H9 (cell line): ENCODE results near the gene USP27X. TPM values are rescaled to one million over a fixed set of nuclear protein-coding genes. Genes with fewer than 3 reads are reported as not detected.

Source experiments
- DNase-seq: peaks from one replicate; pipeline ENCODE4 v3.0.0-alpha.2; 2017
- H2AFZ ChIP-seq: one replicate; pipeline ENCODE4 v1.6.1; 2013; ENCODE audit warnings: mild to moderate bottlenecking, low read length, control low read depth, moderate library complexity
- H2AK5ac ChIP-seq: 2 replicates; pipeline ENCODE4 v1.6.1; 2013; ENCODE audit warnings: low read length, control low read depth, mixed read lengths; ENCODE audit not compliant: insufficient read length
- H2BK120ac ChIP-seq: one replicate; pipeline ENCODE4 v1.6.1; 2013; ENCODE audit warnings: low read depth, mild to moderate bottlenecking, low read length, control low read depth, inconsistent platforms; ENCODE audit not compliant: poor library complexity, severe bottlenecking
- H2BK12ac ChIP-seq: 2 replicates; pipeline ENCODE4 v1.6.1; 2013; ENCODE audit warnings: low read length, control low read depth, mixed read lengths, low read depth; ENCODE audit not compliant: insufficient read length
- H2BK15ac ChIP-seq: 2 replicates; pipeline ENCODE4 v1.6.1; 2013; ENCODE audit warnings: low read depth, low read length, control low read depth
- H2BK20ac ChIP-seq: one replicate; pipeline ENCODE4 v1.6.1; 2013; ENCODE audit warnings: low read depth, mild to moderate bottlenecking, low read length, control low read depth, inconsistent platforms; ENCODE audit not compliant: poor library complexity, severe bottlenecking
- H2BK5ac ChIP-seq: 2 replicates; pipeline ENCODE4 v1.6.1; 2013; ENCODE audit warnings: low read length, control low read depth, mixed read lengths; ENCODE audit not compliant: insufficient read length
- H3K14ac ChIP-seq: 2 replicates; pipeline ENCODE4 v1.6.1; 2013; ENCODE audit warnings: low read length, control low read depth; ENCODE audit not compliant: insufficient read depth
- H3K18ac ChIP-seq: 2 replicates; pipeline ENCODE4 v1.6.1; 2013; ENCODE audit warnings: low read depth, mild to moderate bottlenecking, mixed read lengths, low read length, control low read depth; ENCODE audit not compliant: insufficient read length
- H3K23ac ChIP-seq: 2 replicates; pipeline ENCODE4 v1.6.1; 2013; ENCODE audit warnings: low read length, control low read depth, mixed read lengths, low read depth; ENCODE audit not compliant: insufficient read length
- H3K23me2 ChIP-seq: 2 replicates; pipeline ENCODE4 v1.6.1; 2013; ENCODE audit warnings: low read depth, mild to moderate bottlenecking, mixed read lengths, low read length, control low read depth; ENCODE audit not compliant: insufficient read length, poor library complexity, severe bottlenecking
- H3K27ac ChIP-seq: 2 replicates; pipeline ENCODE4 v1.5.1; 2013; ENCODE audit warnings: low read length, control low read depth, mixed read lengths, low read depth; ENCODE audit not compliant: insufficient read length
- H3K27me3 ChIP-seq: 2 replicates; pipeline ENCODE4 v1.6.1; 2013; ENCODE audit warnings: low read length, control low read depth, inconsistent platforms; ENCODE audit not compliant: insufficient read depth
- H3K4ac ChIP-seq: 2 replicates; pipeline ENCODE4 v1.6.1; 2013; ENCODE audit warnings: low read depth, mild to moderate bottlenecking, control low read depth, inconsistent platforms, low read length, moderate library complexity
- H3K4me1 ChIP-seq: 2 replicates; pipeline ENCODE4 v1.6.1; 2013; ENCODE audit warnings: low read length, control low read depth, inconsistent platforms; ENCODE audit not compliant: insufficient read depth
- H3K4me2 ChIP-seq: 2 replicates; pipeline ENCODE4 v1.6.1; 2013; ENCODE audit warnings: low read length, control low read depth, mixed read lengths; ENCODE audit not compliant: insufficient read length, insufficient read depth
- H3K56ac ChIP-seq: 2 replicates; pipeline ENCODE4 v1.6.1; 2013; ENCODE audit warnings: low read depth, mild to moderate bottlenecking, mixed read lengths, low read length, control low read depth; ENCODE audit not compliant: insufficient read length
- H3K79me1 ChIP-seq: 2 replicates; pipeline ENCODE4 v1.6.1; 2013; ENCODE audit warnings: low read depth, mild to moderate bottlenecking, moderate library complexity, low read length, control low read depth, inconsistent platforms; ENCODE audit not compliant: insufficient read depth, poor library complexity, severe bottlenecking
- H3K79me2 ChIP-seq: 2 replicates; pipeline ENCODE4 v1.6.1; 2013; ENCODE audit warnings: low read length, control low read depth, inconsistent platforms; ENCODE audit not compliant: insufficient read depth
- H3K9ac ChIP-seq: 2 replicates; pipeline ENCODE4 v1.6.1; 2013; ENCODE audit warnings: low read length, control low read depth, mixed read lengths; ENCODE audit not compliant: insufficient read length; ENCODE audit errors: extremely low read depth
- H3K9me3 ChIP-seq: one replicate; pipeline ENCODE4 v1.6.1; 2013; ENCODE audit warnings: low read depth, low read length, inconsistent platforms; ENCODE audit not compliant: control insufficient read depth
- H3T11ph ChIP-seq: one replicate; pipeline ENCODE4 v1.6.1; 2013; ENCODE audit warnings: mild to moderate bottlenecking, low read length, control low read depth, inconsistent platforms
- H4K20me1 ChIP-seq: one replicate; pipeline ENCODE4 v1.6.1; 2013; ENCODE audit not compliant: control insufficient read depth, insufficient read length, insufficient read depth
- H4K5ac ChIP-seq: 2 replicates; pipeline ENCODE4 v1.6.1; 2013; ENCODE audit warnings: low read depth, mild to moderate bottlenecking, mixed read lengths, low read length, control low read depth; ENCODE audit not compliant: insufficient read length
- H4K8ac ChIP-seq: replicated peaks from 2 replicates; pipeline ENCODE4 v1.6.1; 2013; ENCODE audit warnings: low read length, control low read depth, mixed read lengths, low read depth; ENCODE audit not compliant: insufficient read length
- H4K91ac ChIP-seq: 2 replicates; pipeline ENCODE4 v1.6.1; 2013; ENCODE audit warnings: low read depth, mild to moderate bottlenecking, moderate library complexity, mixed read lengths, low read length, control low read depth; ENCODE audit not compliant: insufficient read length
- H3K27ac Mint-ChIP-seq, 3 experiments: 2 replicates in 2 of 3; 3 replicates in 1 of 3; pipeline ENCODE4 v1.8.0; 2020 to 2021; ENCODE audit warnings: mixed read lengths in 3 of 3, mild to moderate bottlenecking in 1 of 3, moderate library complexity in 1 of 3
- H3K27me3 Mint-ChIP-seq: 2 replicates; pipeline ENCODE4 v1.8.0; 2021; ENCODE audit warnings: low read depth, mild to moderate bottlenecking, moderate library complexity, mixed read lengths
- H3K36me3 Mint-ChIP-seq, 3 experiments: 2 replicates in 2 of 3; 3 replicates in 1 of 3; pipeline ENCODE4 v1.8.0; 2020 to 2021; ENCODE audit warnings: low read depth in 3 of 3, mixed read lengths in 3 of 3; ENCODE audit not compliant: insufficient read depth in 1 of 3
- H3K4me1 Mint-ChIP-seq, 2 experiments: 2 replicates each; pipeline ENCODE4 v1.8.0; 2020; ENCODE audit warnings: mixed read lengths in 2 of 2
- H3K4me3 Mint-ChIP-seq, 2 experiments: 2 replicates in 1 of 2; 3 replicates in 1 of 2; pipeline ENCODE4 v1.8.0; 2020 to 2021; ENCODE audit warnings: mild to moderate bottlenecking in 2 of 2, mixed read lengths in 2 of 2, moderate library complexity in 1 of 2
- H3K9me3 Mint-ChIP-seq, 2 experiments: 2 replicates in 1 of 2; 3 replicates in 1 of 2; pipeline ENCODE4 v1.8.0; 2020; ENCODE audit warnings: mild to moderate bottlenecking in 2 of 2, mixed read lengths in 2 of 2, moderate library complexity in 1 of 2
- CTCF ChIP-seq: fragments of 200-600 bp; sonication (generic); conservative IDR thresholded peaks from 3 replicates; pipeline ENCODE4 v1.8.0; 2021; ENCODE audit warnings: antibody characterized with exemption, mild to moderate bottlenecking
- WGBS: extraction: QIAGEN DNeasy Blood & Tissue Kit; methylation state at CpG from one replicate; pipeline ENCODE4 v1.1.7; 2013; ENCODE audit warnings: missing lambda C conversion rate, low lambda C conversion rate, mixed read lengths; ENCODE audit not compliant: insufficient read length; ENCODE audit errors: extremely low coverage; 5-methylcytosine and 5-hydroxymethylcytosine counted together
- total RNA-seq: library from RNA; stranded (reverse); gene quantifications from 2 replicates; pipeline ENCODE4 v1.2.1, GENCODE V29; 2021

Gene USP27X
- total RNA-seq, 1 experiment from 2014 or later, result 5.7 TPM

GRCh38 chrX:49848275-49848674 is 31.0 kb upstream of the USP27X start:
- H3K79me2 ChIP-seq, result no peaks in the 10 kb centered on the region
- no CpG with 5 or more reads among the region's 3 CpGs for WGBS
- no peak overlapping the region for H4K5ac ChIP-seq
- no peak overlapping the region for H3K18ac ChIP-seq
- no peak overlapping the region for H3K9ac ChIP-seq
- H3K27ac ChIP-seq, result no peak overlapping the region
- no peak overlapping the region for H4K8ac ChIP-seq
- no peak overlapping the region for H4K91ac ChIP-seq
- Mint-ChIP-seq H3K27me3 (no peaks in the 10 kb centered on the region; the same call in 1 of the 2 replicates), H3K4me1 (no peaks in the 10 kb centered on the region), H3K27ac (no peak overlapping the region), H3K36me3 (no peaks in the 10 kb centered on the region; a peak in 1 of 7 replicates), H3K4me3 (no peak overlapping the region), H3K9me3 (peaks cover 77 to 86% of the 10 kb centered on the region in 2 experiments)
- H2BK20ac ChIP-seq, result no peak overlapping the region
- no peak overlapping the region for H3T11ph ChIP-seq
- no peak overlapping the region for H3K4ac ChIP-seq
- no peaks in the 10 kb centered on the region for H3K4me1 ChIP-seq
- no peaks in the 10 kb centered on the region for H3K79me1 ChIP-seq
- H3K23ac ChIP-seq, result no peak overlapping the region
- no peak overlapping the region for H3K56ac ChIP-seq
- H3K4me2 ChIP-seq, result no peak overlapping the region
- no peak overlapping the region for H2BK120ac ChIP-seq
- H4K20me1 ChIP-seq, result no peaks in the 10 kb centered on the region
- H3K23me2 ChIP-seq, result no peaks in the 10 kb centered on the region
- no peak overlapping the region for H2BK15ac ChIP-seq
- H3K14ac ChIP-seq, result no peak overlapping the region
- H3K27me3 ChIP-seq, result no peaks in the 10 kb centered on the region
- no peak overlapping the region for H2AFZ ChIP-seq
- TF ChIP-seq CTCF, result no peak
- H3K9me3 ChIP-seq, result peaks cover 30% of the 10 kb centered on the region
- no peak overlapping the region for H2BK5ac ChIP-seq
- H2AK5ac ChIP-seq, result no peak overlapping the region
- DNase-seq, result no peak
- H2BK12ac ChIP-seq, result no peak overlapping the region
